WTC11 (cell line): ENCODE measurements around the gene KRTAP4-6.

Experiments
- CTCF ChIP-seq: fragments of 200-600 bp; IDR thresholded peaks from 2 replicates; pipeline ENCODE4 v1.8.0; 2022; ENCODE audit warnings: antibody characterized with exemption
- NR1H2 ChIP-seq: sonication (generic); formaldehyde crosslinking; IDR thresholded peaks from 2 replicates; pipeline ENCODE4 v1.9.0; 2021; ENCODE audit warnings: mild to moderate bottlenecking, moderate library complexity, missing genetic modification reagents
- PREB ChIP-seq: sonication (generic); formaldehyde crosslinking; IDR thresholded peaks from 2 replicates; pipeline ENCODE4 v1.8.1; 2022; ENCODE audit warnings: mild to moderate bottlenecking, missing genetic modification reagents, moderate library complexity, borderline replicate concordance
- RORB ChIP-seq: fragments of 250-450 bp; sonication (Bioruptor Pico); IDR thresholded peaks from 2 replicates; pipeline ENCODE4 v1.9.0; 2021; ENCODE audit warnings: mild to moderate bottlenecking
- ZNF416 ChIP-seq: fragments of 250-450 bp; sonication (Bioruptor Pico); IDR thresholded peaks from 2 replicates; pipeline ENCODE4 v1.9.0; 2021; ENCODE audit warnings: mild to moderate bottlenecking, inconsistent platforms

GRCh38 chr17:41103896-41104295 lies 36.4 kb downstream of the KRTAP4-6 start:
- TF ChIP-seq PREB = no peak
- no peak for TF ChIP-seq CTCF
- TF ChIP-seq RORB (CRISPR knock-in tag) = no peak
- TF ChIP-seq ZNF416 (CRISPR knock-in tag) = no peak
- TF ChIP-seq NR1H2 (CRISPR knock-in tag) = no peak
